ENCODE measurements around the gene RSBN1L. TPM values are rescaled to one million over a fixed set of nuclear protein-coding genes. Genes with fewer than 3 reads are reported as not detected.

Gene RSBN1L
- total RNA-seq, 4 donors from 2014 or later: 30.6 to 43.9 (median 36.9) TPM

DNA sequence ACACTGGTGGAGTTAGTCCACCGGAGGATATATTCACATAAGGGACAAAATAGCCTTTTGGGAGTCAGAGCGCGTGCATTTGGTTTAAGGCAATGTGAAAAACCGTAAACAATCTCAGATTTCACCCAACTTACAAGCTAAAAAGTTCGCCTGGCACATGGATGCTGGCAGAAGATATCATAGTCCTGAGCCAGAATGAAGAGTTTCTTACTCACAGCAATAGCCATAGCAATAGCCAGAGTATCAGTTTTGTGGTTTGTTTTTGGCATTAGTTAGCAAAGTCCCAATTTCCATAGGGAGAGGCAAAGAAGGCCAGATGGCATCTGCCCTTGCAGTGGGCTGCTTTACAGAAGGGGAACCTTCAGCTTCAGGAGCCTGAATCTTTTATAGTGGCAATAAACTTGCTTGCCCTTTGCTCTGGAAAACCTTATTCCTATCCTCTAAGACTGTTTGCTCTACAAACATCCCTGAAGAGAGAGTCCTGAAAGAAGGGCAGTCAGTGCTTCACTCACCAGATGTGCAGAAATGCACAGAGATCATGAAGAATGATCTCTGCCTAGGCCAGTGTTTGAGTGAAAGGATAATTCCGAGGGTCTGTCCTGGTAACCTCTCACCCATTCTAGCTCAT is 28.7 kb upstream of the RSBN1L start:
- Histone ChIP-seq H3K27me3 (no peaks in the 10 kb centered on the region), H3K27ac (no peak overlapping the region), H3K9me3 (no peaks in the 10 kb centered on the region), H3K4me1 (no peaks in the 10 kb centered on the region), H3K4me3 (replicated peaks in 1 of 3) (no peak overlapping the region), H3K36me3 (no peaks in the 10 kb centered on the region)
- TF ChIP-seq POLR2A (IDR thresholded peaks at IDR 0.05): no peak
- TF ChIP-seq, protein P1, sequence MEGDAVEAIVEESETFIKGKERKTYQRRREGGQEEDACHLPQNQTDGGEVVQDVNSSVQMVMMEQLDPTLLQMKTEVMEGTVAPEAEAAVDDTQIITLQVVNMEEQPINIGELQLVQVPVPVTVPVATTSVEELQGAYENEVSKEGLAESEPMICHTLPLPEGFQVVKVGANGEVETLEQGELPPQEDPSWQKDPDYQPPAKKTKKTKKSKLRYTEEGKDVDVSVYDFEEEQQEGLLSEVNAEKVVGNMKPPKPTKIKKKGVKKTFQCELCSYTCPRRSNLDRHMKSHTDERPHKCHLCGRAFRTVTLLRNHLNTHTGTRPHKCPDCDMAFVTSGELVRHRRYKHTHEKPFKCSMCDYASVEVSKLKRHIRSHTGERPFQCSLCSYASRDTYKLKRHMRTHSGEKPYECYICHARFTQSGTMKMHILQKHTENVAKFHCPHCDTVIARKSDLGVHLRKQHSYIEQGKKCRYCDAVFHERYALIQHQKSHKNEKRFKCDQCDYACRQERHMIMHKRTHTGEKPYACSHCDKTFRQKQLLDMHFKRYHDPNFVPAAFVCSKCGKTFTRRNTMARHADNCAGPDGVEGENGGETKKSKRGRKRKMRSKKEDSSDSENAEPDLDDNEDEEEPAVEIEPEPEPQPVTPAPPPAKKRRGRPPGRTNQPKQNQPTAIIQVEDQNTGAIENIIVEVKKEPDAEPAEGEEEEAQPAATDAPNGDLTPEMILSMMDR (IDR thresholded peaks at IDR 0.05): no peak
- intact Hi-C loops (cut with DNase I): no loop called here
- DNase-seq: no peak
- 84 to 91% methylated on average over 6 of the region's 6 CpGs for WGBS, 2 donors

DNA sequence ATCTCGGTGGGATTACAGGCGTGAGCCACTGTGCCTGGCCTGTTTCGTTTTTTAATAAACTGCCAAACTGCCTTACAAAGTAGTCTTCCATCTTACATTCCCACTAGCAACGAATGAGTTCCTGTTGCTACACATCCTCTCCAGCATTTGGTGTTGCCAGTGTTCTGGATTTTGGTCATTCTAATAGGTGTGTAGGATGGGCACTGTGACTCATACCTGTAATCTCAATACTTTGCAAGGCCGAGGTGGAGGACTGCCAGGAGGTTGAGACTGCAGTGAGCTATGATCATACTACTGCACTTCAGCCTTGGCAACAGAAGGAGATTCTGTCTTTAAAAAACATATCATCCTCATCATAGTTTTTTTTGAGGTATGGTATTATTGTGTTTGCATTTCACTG is 21.4 kb upstream of the RSBN1L start:
- Histone ChIP-seq H3K27ac (no peak overlapping the region), H3K4me3 (replicated peaks in 1 of 3) (no peak overlapping the region), H3K4me1 (peaks cover 9 to 14% of the 10 kb centered on the region in 2 donors), H3K9me3 (no peaks in the 10 kb centered on the region), H3K27me3 (no peaks in the 10 kb centered on the region), H3K36me3 (no peaks in the 10 kb centered on the region)
- intact Hi-C loops (cut with DNase I): no loop called here
- TF ChIP-seq POLR2A (IDR thresholded peaks at IDR 0.05): no peak
- TF ChIP-seq, protein P1 (IDR thresholded peaks at IDR 0.05): no peak
- DNase-seq: peak; percentile 59 to 72
- 81 to 86% methylated on average over 5 of the region's 5 CpGs for WGBS, 2 donors

DNA sequence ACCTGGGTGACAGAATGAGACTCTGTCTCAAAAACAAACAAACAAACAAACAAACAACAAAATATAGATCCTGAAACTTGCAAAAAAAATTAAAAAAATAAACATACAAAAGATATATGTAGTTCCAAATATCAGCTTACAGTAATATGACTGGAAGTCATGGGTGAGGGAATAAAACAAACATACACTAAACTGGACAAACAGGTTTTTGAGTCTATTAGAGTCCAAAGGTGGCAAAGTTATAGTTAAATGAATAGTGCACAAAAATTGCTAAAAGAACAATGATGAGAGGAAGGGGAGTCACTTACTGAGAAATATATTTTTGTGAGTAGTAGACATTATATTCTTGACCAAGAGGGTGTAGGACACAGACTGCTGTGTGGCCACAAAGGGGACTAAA is 16.7 kb upstream of the RSBN1L start:
- intact Hi-C loops (cut with DNase I): no loop called here
- H3K9me3 ChIP-seq: no peaks in the 10 kb centered on the region
- H3K27me3 ChIP-seq: no peaks in the 10 kb centered on the region
- no peak overlapping the region for H3K4me3 ChIP-seq (replicated peaks in 1 of 3)
- no peak for DNase-seq
- H3K36me3 ChIP-seq: no peaks in the 10 kb centered on the region
- H3K27ac ChIP-seq: peak overlapping the region; percentile 56 to 91 (median 75)
- no peak for TF ChIP-seq POLR2A (IDR thresholded peaks at IDR 0.05)
- TF ChIP-seq, protein P1 (IDR thresholded peaks at IDR 0.05): no peak
- peaks cover 21 to 29% of the 10 kb centered on the region in 2 donors for H3K4me1 ChIP-seq

DNA sequence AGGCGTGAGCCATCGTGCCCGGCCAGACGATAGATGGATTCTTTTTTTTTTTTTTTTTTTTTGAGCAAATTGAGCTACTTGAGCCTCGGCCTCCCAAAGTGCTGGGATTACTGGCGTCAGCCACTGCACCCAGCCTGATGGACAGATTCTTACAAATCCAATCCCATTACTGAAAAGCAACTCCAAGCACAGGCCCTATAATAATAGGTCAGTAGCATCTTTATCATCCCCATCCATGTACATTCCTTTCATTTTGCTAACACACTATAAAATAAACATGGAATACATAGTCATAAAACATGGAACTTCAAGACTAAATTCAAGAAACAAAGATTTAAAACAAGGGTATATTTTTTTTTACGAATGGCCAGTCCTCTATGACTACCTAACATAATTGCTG is 16.0 kb upstream of the RSBN1L start:
- H3K27ac ChIP-seq: peak overlapping the region in 2 of 3 donors; percentile 91 to 92
- H3K4me1 ChIP-seq: peaks cover 26 to 31% of the 10 kb centered on the region in 2 donors
- no peak for TF ChIP-seq POLR2A (IDR thresholded peaks at IDR 0.05)
- TF ChIP-seq, protein P1 (IDR thresholded peaks at IDR 0.05): no peak
- no peaks in the 10 kb centered on the region for H3K9me3 ChIP-seq
- no peak for DNase-seq
- H3K27me3 ChIP-seq: no peaks in the 10 kb centered on the region
- H3K4me3 ChIP-seq (replicated peaks in 1 of 3): no peak overlapping the region
- 96 to 99% methylated on average over 7 of the region's 7 CpGs for WGBS, 2 donors
- no peaks in the 10 kb centered on the region for H3K36me3 ChIP-seq
- intact Hi-C loops (cut with DNase I): no loop called here

DNA sequence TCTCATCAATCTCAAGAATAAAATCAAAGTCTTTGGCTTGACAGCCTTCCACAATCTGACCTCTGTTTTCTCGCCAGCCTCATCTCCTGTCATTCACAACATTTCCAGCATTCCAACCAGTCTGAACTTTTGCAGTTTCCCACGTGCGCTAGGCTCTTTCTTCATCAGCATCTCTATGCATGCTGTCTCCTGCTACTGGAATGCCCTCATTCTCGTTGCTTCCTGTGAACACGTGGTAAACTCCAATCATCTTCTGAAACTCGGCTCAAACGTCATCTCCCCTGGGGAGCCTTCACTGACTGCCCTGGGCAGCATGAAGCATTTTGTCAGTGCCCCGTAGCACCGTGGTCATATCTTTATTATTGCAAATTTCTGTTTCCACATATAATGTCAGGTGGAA is 12.2 kb upstream of the RSBN1L start:
- Histone ChIP-seq H3K4me1 (peaks cover 48 to 60% of the 10 kb centered on the region in 2 donors), H3K27ac (peak overlapping the region; percentile 91 to 98 (median 92)), H3K4me3 (replicated peaks in 1 of 3) (no peak overlapping the region), H3K27me3 (no peaks in the 10 kb centered on the region), H3K36me3 (no peaks in the 10 kb centered on the region), H3K9me3 (no peaks in the 10 kb centered on the region)
- 20 to 22% methylated on average over 9 of the region's 9 CpGs for WGBS, 2 donors
- intact Hi-C loops (cut with DNase I): no loop called here
- TF ChIP-seq, protein P1 (IDR thresholded peaks at IDR 0.05): no peak
- TF ChIP-seq POLR2A (IDR thresholded peaks at IDR 0.05): peak in 1 of 2 donors; percentile 71
- DNase-seq: peak; percentile 70 to 76

Data from thyroid gland (tissue), 4 donors.